WTC11 (cell line): ENCODE data around the gene FAHD1. TPM values are rescaled to one million over a fixed set of nuclear protein-coding genes. Genes with fewer than 3 reads are reported as not detected.

Experiments used
- ATAC-seq: fragments of 200-7000 bp; cut with Tn5 transposase; 2 replicates; pipeline ENCODE4 v1.10.0; 2021; ENCODE audit warnings: mild to moderate bottlenecking, moderate library complexity
- CTCF ChIA-PET: fragments of 300-600 bp; sonication (Branson Sonifier 250); formaldehyde crosslinking; loops from one replicate; lab custom pipeline; 2021; ENCODE audit warnings: antibody characterized with exemption; lab: Charles Lee
- POLR2A ChIA-PET: fragments of 350-600 bp; sonication (Branson Sonifier 250); formaldehyde crosslinking; loops from one replicate; lab custom pipeline; 2021; ENCODE audit warnings: antibody characterized with exemption; lab: Charles Lee
- DNase-seq: peaks from one replicate; pipeline ENCODE4 v3.0.0; 2021; ENCODE audit warnings: low spot score
- H3K27ac Mint-ChIP-seq: 2 replicates; pipeline ENCODE4 v1.8.0; 2021; ENCODE audit warnings: mixed read lengths
- H3K27me3 Mint-ChIP-seq: 2 replicates; pipeline ENCODE4 v1.8.0; 2021; ENCODE audit warnings: low read depth, mild to moderate bottlenecking, moderate library complexity, mixed read lengths
- H3K36me3 Mint-ChIP-seq: 2 replicates; pipeline ENCODE4 v1.8.0; 2021; ENCODE audit warnings: mixed read lengths
- H3K4me1 Mint-ChIP-seq: 2 replicates; pipeline ENCODE4 v1.8.0; 2022; ENCODE audit warnings: mixed read lengths
- H3K4me3 Mint-ChIP-seq: 2 replicates; pipeline ENCODE4 v1.8.0; 2021; ENCODE audit warnings: mild to moderate bottlenecking, moderate library complexity, mixed read lengths
- H3K9me3 Mint-ChIP-seq: 2 replicates; pipeline ENCODE4 v1.8.0; 2021; ENCODE audit warnings: mixed read lengths
- FOXP1 ChIP-seq: sonication (generic); formaldehyde crosslinking; IDR thresholded peaks from 2 replicates; pipeline ENCODE4 v1.8.0; 2022; ENCODE audit warnings: missing genetic modification reagents, mild to moderate bottlenecking, moderate library complexity, borderline replicate concordance
- HMGXB4 ChIP-seq: sonication (generic); formaldehyde crosslinking; IDR thresholded peaks from 2 replicates; pipeline ENCODE4 v1.8.1; 2023; ENCODE audit warnings: mild to moderate bottlenecking, moderate library complexity, missing genetic modification reagents
- IRF2 ChIP-seq: sonication (generic); formaldehyde crosslinking; IDR thresholded peaks from 2 replicates; pipeline ENCODE4 v1.8.0; 2022; ENCODE audit warnings: low read depth, missing genetic modification reagents, borderline replicate concordance
- MXD4 ChIP-seq: fragments of 250-450 bp; sonication (Bioruptor Pico); IDR thresholded peaks from 2 replicates; pipeline ENCODE4 v1.8.0; 2021; ENCODE audit warnings: mild to moderate bottlenecking, moderate library complexity, borderline replicate concordance
- MYBL2 ChIP-seq: sonication (generic); formaldehyde crosslinking; IDR thresholded peaks from 2 replicates; pipeline ENCODE4 v1.8.1; 2023; ENCODE audit warnings: mild to moderate bottlenecking, moderate library complexity, missing genetic modification reagents
- NFE2L1 ChIP-seq: sonication (generic); formaldehyde crosslinking; IDR thresholded peaks from 2 replicates; pipeline ENCODE4 v1.8.1; 2023; ENCODE audit warnings: missing genetic modification reagents
- PRDM15 ChIP-seq: sonication (generic); formaldehyde crosslinking; IDR thresholded peaks from 2 replicates; pipeline ENCODE4 v1.8.0; 2022; ENCODE audit warnings: missing genetic modification reagents
- RORB ChIP-seq: fragments of 250-450 bp; sonication (Bioruptor Pico); IDR thresholded peaks from 2 replicates; pipeline ENCODE4 v1.9.0; 2021; ENCODE audit warnings: mild to moderate bottlenecking
- SMAD4 ChIP-seq: sonication (generic); formaldehyde crosslinking; IDR thresholded peaks from 2 replicates; pipeline ENCODE4 v1.8.0; 2022; ENCODE audit warnings: mild to moderate bottlenecking, missing genetic modification reagents
- ZNF263 ChIP-seq: sonication (generic); formaldehyde crosslinking; IDR thresholded peaks from 2 replicates; pipeline ENCODE4 v1.8.1; 2022; ENCODE audit warnings: low read depth, mild to moderate bottlenecking, moderate library complexity, missing genetic modification reagents
- ZNF425 ChIP-seq: fragments of 250-450 bp; sonication (Bioruptor Pico); conservative IDR thresholded peaks from 2 replicates; pipeline ENCODE4 v1.9.0; 2021; ENCODE audit warnings: mild to moderate bottlenecking
- ZNF512 ChIP-seq: sonication (generic); formaldehyde crosslinking; IDR thresholded peaks from 2 replicates; pipeline ENCODE4 v1.8.1; 2022; ENCODE audit warnings: missing genetic modification reagents, borderline replicate concordance
- ZNF671 ChIP-seq: fragments of 250-450 bp; sonication (Bioruptor Pico); IDR thresholded peaks from 2 replicates; pipeline ENCODE4 v1.8.0; 2021; ENCODE audit warnings: mild to moderate bottlenecking
- total RNA-seq: library from RNA; stranded (reverse); gene quantifications from 3 replicates; pipeline ENCODE4 v1.2.3, GENCODE V29; 2021
- TF ChIP-seq, protein P1 (sequence below): sonication (generic); formaldehyde crosslinking; IDR thresholded peaks from 2 replicates; pipeline ENCODE4 v1.8.0; 2023; ENCODE audit warnings: missing genetic modification reagents
- TF ChIP-seq, protein P2 (sequence below): sonication (generic); formaldehyde crosslinking; IDR thresholded peaks from 2 replicates; pipeline ENCODE4 v1.8.1; 2022; ENCODE audit warnings: low read depth, mild to moderate bottlenecking, moderate library complexity, missing genetic modification reagents, borderline replicate concordance
- TF ChIP-seq, protein P3 (sequence below): sonication (generic); formaldehyde crosslinking; IDR thresholded peaks from 2 replicates; pipeline ENCODE4 v1.8.1; 2023; ENCODE audit warnings: mild to moderate bottlenecking, missing genetic modification reagents, moderate library complexity

Gene FAHD1
- total RNA-seq, 1 experiment from 2014 or later, result 14.3 TPM

- peaks cover 5% of the 10 kb centered on the region for H3K36me3 Mint-ChIP-seq
- no peaks in the 10 kb centered on the region for H3K9me3 Mint-ChIP-seq
- ATAC-seq (no peak), DNase-seq (no peak)
- H3K27me3 Mint-ChIP-seq, result no peaks in the 10 kb centered on the region
- no peak overlapping the region for H3K4me3 Mint-ChIP-seq
- POLR2A ChIA-PET, result no interaction called here
- CTCF ChIA-PET, result interaction anchor here (1.5 kb wide), 1 partner anchor 144 kb away, joined by 3 read pairs; no protein-coding TSS in a partner anchor
- no peaks in the 10 kb centered on the region for H3K4me1 Mint-ChIP-seq
- no peak for TF ChIP-seq MXD4 (CRISPR knock-in tag)
- TF ChIP-seq, protein P1, sequence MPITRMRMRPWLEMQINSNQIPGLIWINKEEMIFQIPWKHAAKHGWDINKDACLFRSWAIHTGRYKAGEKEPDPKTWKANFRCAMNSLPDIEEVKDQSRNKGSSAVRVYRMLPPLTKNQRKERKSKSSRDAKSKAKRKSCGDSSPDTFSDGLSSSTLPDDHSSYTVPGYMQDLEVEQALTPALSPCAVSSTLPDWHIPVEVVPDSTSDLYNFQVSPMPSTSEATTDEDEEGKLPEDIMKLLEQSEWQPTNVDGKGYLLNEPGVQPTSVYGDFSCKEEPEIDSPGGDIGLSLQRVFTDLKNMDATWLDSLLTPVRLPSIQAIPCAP (CRISPR knock-in tag), result no peak
- TF ChIP-seq MYBL2 (CRISPR knock-in tag), result no peak
- TF ChIP-seq ZNF512 (CRISPR knock-in tag), result no peak
- TF ChIP-seq, protein P2, sequence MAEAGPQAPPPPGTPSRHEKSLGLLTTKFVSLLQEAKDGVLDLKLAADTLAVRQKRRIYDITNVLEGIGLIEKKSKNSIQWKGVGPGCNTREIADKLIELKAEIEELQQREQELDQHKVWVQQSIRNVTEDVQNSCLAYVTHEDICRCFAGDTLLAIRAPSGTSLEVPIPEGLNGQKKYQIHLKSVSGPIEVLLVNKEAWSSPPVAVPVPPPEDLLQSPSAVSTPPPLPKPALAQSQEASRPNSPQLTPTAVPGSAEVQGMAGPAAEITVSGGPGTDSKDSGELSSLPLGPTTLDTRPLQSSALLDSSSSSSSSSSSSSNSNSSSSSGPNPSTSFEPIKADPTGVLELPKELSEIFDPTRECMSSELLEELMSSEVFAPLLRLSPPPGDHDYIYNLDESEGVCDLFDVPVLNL, result no peak
- no peak for TF ChIP-seq NFE2L1 (CRISPR knock-in tag)
- no peak for TF ChIP-seq FOXP1 (CRISPR knock-in tag)
- no peak for TF ChIP-seq ZNF671 (CRISPR knock-in tag)
- no peak for TF ChIP-seq SMAD4 (CRISPR knock-in tag)
- no peak for TF ChIP-seq IRF2 (CRISPR knock-in tag)
- TF ChIP-seq ZNF263, result no peak
- TF ChIP-seq, protein P3, sequence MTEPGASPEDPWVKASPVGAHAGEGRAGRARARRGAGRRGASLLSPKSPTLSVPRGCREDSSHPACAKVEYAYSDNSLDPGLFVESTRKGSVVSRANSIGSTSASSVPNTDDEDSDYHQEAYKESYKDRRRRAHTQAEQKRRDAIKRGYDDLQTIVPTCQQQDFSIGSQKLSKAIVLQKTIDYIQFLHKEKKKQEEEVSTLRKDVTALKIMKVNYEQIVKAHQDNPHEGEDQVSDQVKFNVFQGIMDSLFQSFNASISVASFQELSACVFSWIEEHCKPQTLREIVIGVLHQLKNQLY (CRISPR knock-in tag), result no peak
- no peak for TF ChIP-seq RORB (CRISPR knock-in tag)
- no peak for TF ChIP-seq HMGXB4 (CRISPR knock-in tag)
- no peak for TF ChIP-seq ZNF425 (CRISPR knock-in tag)
- no peak overlapping the region for H3K27ac Mint-ChIP-seq
These were observed 38.8 kb upstream of the FAHD1 start for GRCh38 chr16:1788095-1788707.

GRCh38 chr16:1788708-1789100 lies 38.3 kb upstream of the FAHD1 start:
- Mint-ChIP-seq H3K4me3 (no peak overlapping the region), H3K4me1 (no peaks in the 10 kb centered on the region), H3K27me3 (no peaks in the 10 kb centered on the region), H3K36me3 (peaks cover 5% of the 10 kb centered on the region), H3K9me3 (no peaks in the 10 kb centered on the region), H3K27ac (peak overlapping the region; percentile 91)
- TF ChIP-seq ZNF425 (CRISPR knock-in tag) (no peak), PRDM15 (no peak)
- ChIA-PET POLR2A (no interaction called here), CTCF (interaction anchor here (0.6 to 1.5 kb wide), 3 partner anchors 35 to 143 kb away, joined by 3 read pairs; no protein-coding TSS in a partner anchor)
- ATAC-seq (no peak), DNase-seq (no peak)
